Measurements from ENCODE around the gene ARHGAP25.

DNA sequence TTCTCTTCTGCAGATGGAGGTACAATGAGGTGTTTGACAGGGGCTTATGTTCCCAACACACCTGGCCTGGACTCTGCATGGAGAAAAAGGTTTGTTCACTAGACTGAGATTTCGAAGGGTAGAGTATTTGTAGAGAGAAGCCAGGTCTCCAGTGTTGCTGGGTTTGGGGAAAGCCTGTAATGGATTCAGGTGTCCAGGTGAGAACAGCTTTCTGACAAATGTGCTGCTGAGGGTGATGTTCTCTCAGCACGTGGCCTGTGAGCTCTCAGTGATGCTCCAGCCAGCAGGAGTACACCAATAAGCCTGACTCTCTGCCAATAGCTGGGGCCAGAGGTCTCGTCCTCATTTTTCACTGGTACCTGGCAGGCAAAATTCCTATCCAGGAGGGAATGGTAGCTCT is 43.8 kb upstream of the ARHGAP25 start:
- TF ChIP-seq, protein P1, sequence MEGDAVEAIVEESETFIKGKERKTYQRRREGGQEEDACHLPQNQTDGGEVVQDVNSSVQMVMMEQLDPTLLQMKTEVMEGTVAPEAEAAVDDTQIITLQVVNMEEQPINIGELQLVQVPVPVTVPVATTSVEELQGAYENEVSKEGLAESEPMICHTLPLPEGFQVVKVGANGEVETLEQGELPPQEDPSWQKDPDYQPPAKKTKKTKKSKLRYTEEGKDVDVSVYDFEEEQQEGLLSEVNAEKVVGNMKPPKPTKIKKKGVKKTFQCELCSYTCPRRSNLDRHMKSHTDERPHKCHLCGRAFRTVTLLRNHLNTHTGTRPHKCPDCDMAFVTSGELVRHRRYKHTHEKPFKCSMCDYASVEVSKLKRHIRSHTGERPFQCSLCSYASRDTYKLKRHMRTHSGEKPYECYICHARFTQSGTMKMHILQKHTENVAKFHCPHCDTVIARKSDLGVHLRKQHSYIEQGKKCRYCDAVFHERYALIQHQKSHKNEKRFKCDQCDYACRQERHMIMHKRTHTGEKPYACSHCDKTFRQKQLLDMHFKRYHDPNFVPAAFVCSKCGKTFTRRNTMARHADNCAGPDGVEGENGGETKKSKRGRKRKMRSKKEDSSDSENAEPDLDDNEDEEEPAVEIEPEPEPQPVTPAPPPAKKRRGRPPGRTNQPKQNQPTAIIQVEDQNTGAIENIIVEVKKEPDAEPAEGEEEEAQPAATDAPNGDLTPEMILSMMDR (IDR thresholded peaks at IDR 0.05): no peak
- TF ChIP-seq POLR2A (IDR thresholded peaks at IDR 0.05): no peak
